ENCODE results near the gene FAM47B.

The FAM47B gene

GRCh38 chrX:34942496-34942895, at the start of gene FAM47B:
Gene FAM47B (plus strand): TSS chrX:34942796. CDS start chrX:34942832, 36 bp downstream.
- no peak for TF ChIP-seq CTCF (IDR thresholded peaks at IDR 0.05; ENCODE audit: insufficient read depth, low read length, poor library complexity, severe bottlenecking)
- Histone ChIP-seq H3K4me3 (replicated peaks; ENCODE audit: low read depth, low read length) (no peak within 1 kb of the TSS), H3K27me3 (replicated peaks; ENCODE audit: control insufficient read depth, insufficient read depth, low read length) (no peaks in the 10 kb centered on the region), H3K36me3 (ENCODE audit: control insufficient read depth, insufficient read depth, low read length) (no peaks in the 10 kb centered on the region)
- DNase-seq (ENCODE audit: extremely low read depth, insufficient read length) = no peak

DNA sequence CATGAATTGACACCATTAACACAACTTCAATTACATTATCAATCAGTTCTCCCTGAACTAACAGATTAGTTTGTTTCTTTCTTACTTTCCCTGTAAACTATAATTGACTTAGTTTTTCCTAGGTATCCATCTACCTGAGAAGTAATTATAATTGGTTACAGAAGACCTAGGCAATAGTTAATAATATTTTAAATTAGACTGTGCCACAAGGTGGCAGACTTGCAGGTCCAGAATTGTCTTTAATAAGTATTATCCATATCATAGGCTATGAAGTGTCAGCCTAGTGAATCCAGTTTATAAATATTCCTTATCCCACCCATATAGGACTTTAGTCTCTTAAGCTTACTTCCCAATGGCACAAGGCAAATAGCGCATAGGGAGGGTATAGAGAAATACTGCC, 48.9 kb upstream of the FAM47B start:
- no peaks in the 10 kb centered on the region for H3K36me3 ChIP-seq (ENCODE audit: control insufficient read depth, insufficient read depth, low read length)
- DNase-seq (ENCODE audit: extremely low read depth, insufficient read length) = no peak
- no peaks in the 10 kb centered on the region for H3K27me3 ChIP-seq (replicated peaks; ENCODE audit: control insufficient read depth, insufficient read depth, low read length)
- H3K4me3 ChIP-seq (replicated peaks; ENCODE audit: low read depth, low read length) = no peak overlapping the region
- TF ChIP-seq CTCF (IDR thresholded peaks at IDR 0.05; ENCODE audit: insufficient read depth, low read length, poor library complexity, severe bottlenecking) = no peak

DNA sequence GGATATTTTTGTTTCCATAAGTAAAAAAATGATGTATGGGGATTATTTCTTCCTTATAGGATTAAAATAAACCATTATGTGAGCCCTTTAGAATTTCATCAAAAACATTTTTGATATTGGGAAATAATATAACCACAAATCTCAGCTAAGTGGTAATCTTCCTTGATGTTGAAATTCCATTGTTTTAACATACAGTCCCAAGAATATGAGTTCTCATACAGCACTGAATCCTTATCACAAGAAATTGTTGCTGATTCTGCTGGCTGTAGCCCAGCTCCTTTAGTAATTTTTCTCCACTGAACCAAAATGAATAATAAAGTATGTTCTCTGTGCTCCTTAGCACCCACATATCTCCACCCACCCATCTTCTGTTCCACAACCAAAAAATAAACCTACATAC, 41.9 kb upstream of the FAM47B start:
- Histone ChIP-seq H3K4me3 (replicated peaks; ENCODE audit: low read depth, low read length) (no peak overlapping the region), H3K36me3 (ENCODE audit: control insufficient read depth, insufficient read depth, low read length) (no peaks in the 10 kb centered on the region), H3K27me3 (replicated peaks; ENCODE audit: control insufficient read depth, insufficient read depth, low read length) (no peaks in the 10 kb centered on the region)
- TF ChIP-seq CTCF (IDR thresholded peaks at IDR 0.05; ENCODE audit: insufficient read depth, low read length, poor library complexity, severe bottlenecking) = no peak
- no peak for DNase-seq (ENCODE audit: extremely low read depth, insufficient read length)

GRCh38 chrX:34901761-34902160, 40.8 kb upstream of the FAM47B start:
- H3K4me3 ChIP-seq (replicated peaks; ENCODE audit: low read depth, low read length) = no peak overlapping the region
- no peaks in the 10 kb centered on the region for H3K36me3 ChIP-seq (ENCODE audit: control insufficient read depth, insufficient read depth, low read length)
- no peak for DNase-seq (ENCODE audit: extremely low read depth, insufficient read length)
- TF ChIP-seq CTCF (IDR thresholded peaks at IDR 0.05; ENCODE audit: insufficient read depth, low read length, poor library complexity, severe bottlenecking) = no peak
- H3K27me3 ChIP-seq (replicated peaks; ENCODE audit: control insufficient read depth, insufficient read depth, low read length) = no peaks in the 10 kb centered on the region

DNA sequence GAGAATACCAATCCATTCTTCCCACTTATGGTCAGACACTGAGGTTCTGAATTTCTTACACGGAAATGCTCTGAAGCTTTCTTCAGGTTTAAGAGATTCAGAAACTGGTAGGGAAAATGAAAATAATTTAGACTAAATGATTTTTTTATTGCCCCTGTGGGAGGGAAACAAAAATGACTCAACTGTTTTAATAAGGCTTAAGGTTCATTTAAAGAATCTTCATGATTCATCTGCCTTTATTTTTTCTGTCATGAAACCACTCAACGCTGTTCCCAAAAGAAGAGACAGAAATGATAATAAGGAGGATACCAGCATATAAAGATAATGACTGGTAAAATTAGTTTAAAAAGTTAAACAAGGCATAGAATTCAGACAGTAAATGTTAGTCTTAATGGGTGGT, 39.3 kb upstream of the FAM47B start:
- no peak for DNase-seq (ENCODE audit: extremely low read depth, insufficient read length)
- H3K27me3 ChIP-seq (replicated peaks; ENCODE audit: control insufficient read depth, insufficient read depth, low read length) = no peaks in the 10 kb centered on the region
- no peak for TF ChIP-seq CTCF (IDR thresholded peaks at IDR 0.05; ENCODE audit: insufficient read depth, low read length, poor library complexity, severe bottlenecking)
- H3K4me3 ChIP-seq (replicated peaks; ENCODE audit: low read depth, low read length) = no peak overlapping the region
- H3K36me3 ChIP-seq (ENCODE audit: control insufficient read depth, insufficient read depth, low read length) = no peaks in the 10 kb centered on the region

- no peaks in the 10 kb centered on the region for H3K36me3 ChIP-seq (ENCODE audit: control insufficient read depth, insufficient read depth, low read length)
- TF ChIP-seq CTCF (IDR thresholded peaks at IDR 0.05; ENCODE audit: insufficient read depth, low read length, poor library complexity, severe bottlenecking) = no peak
- H3K27me3 ChIP-seq (replicated peaks; ENCODE audit: control insufficient read depth, insufficient read depth, low read length) = no peaks in the 10 kb centered on the region
- no peak overlapping the region for H3K4me3 ChIP-seq (replicated peaks; ENCODE audit: low read depth, low read length)
- no peak for DNase-seq (ENCODE audit: extremely low read depth, insufficient read length)
These were observed 33.4 kb upstream of the FAM47B start for GRCh38 chrX:34909151-34909550.
